Metanephros (tissue), 1 donor: ENCODE results near the gene HSBP1L1. TPM values are rescaled to one million over a fixed set of nuclear protein-coding genes. Genes with fewer than 3 reads are reported as not detected.

Source experiments
- total RNA-seq: library from RNA; depleted of rRNA; stranded (reverse); fragments of >200 nt; gene quantifications from one replicate; pipeline ENCODE4 v1.2.3, GENCODE V29; 2014

Gene HSBP1L1
- total RNA-seq, result 13.0 TPM

GRCh38 chr18:79964330-79965118 is at the start of gene HSBP1L1:
Gene HSBP1L1 (plus strand): TSS chr18:79964643. CDS start chr18:79964736, 93 bp downstream.

DNA sequence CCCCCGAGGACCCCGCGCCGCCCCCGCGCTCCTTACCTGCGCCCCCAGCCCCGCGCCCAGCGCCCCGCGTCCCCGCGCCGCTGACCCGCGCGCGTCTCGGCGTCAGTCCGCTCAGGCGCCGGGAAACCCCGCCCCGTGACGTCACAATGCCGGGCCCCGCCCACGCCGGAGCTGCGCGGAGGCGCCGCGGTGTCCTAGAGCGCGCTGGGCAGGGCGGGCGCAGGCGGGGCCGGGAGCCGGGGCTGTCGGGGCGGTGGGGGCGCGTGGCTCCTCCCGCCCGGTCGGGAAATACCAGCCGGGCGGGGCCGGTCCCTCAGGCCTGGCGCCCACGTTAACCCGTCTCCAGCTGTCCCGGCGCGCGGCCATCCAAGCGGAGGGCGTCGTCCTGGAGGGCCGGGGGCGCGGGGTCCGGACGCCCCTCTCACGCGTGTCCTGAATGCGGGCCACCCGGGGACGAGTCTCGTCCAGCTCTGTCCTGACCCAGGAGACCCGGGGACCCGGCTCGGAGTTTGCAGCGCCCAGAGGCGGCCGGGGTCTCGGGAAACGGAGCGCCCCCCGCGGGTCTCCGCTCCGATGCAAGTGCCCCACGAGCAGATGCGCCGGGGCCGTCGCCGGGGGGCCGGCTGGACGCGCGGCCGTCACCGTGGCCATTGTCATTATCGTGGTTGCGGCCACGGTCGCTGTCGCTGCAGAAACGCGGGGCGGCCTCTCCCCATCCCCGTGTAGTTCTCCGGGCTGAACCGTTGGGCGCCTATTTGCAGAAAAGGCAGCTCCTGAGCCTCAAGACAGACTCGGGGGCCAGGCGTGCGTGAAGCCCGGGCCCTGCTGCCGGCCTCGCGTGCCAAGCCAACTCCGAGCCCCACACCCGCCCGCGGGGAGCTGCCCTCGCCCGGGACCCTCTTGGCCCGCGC is 12.6 kb upstream of the HSBP1L1 start, which contains the start of gene SLC66A2:
Gene SLC66A2 (minus strand): TSS at position 109 of the 911 bp plus-strand sequence. CDS start 727 bp downstream, outside the sequence.

DNA sequence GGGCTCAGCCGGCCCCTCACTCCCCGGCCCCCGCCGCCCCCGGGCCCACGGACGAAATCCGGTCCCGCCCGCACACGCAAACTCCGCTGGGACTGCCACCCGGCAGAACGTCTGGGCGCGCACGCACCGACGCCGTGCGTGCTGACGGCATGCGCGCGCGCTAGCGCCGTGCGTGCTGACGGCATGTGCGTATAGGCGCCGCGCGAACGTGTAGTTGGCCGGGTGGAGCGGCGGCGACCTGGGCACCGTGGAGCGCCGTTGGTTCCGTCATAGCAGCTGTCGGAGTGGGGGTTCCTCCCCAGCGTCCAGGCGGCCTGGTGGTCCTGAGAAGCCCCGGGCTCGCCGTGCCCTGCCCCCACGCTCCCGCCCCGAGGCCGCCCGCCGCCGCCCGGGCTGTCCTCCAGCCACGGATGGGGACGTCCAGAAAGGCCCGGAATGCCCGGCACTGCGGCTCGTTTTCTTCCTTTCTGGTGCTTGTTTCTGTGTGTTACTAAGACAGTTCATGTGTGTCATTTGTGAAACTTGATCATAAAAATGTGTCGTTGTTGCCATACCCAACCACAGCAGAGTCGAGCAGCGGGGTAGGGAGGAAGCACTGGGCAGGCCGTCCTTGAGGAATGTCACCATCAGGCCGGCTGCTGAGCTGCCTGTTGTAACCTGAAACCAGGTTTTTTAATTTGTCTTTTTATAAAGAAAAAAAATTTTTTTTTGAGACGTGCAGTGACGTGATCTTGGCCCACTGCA is 24.2 kb downstream of the HSBP1L1 start, which contains the start of gene TXNL4A:
Gene TXNL4A (minus strand): TSS at position 113 of the 744 bp plus-strand sequence. CDS start 171 bp downstream, outside the sequence.

Other genes starting within 250 kb of the HSBP1L1 start
- gene KCNG2, start 166.7 kb upstream of the HSBP1L1 start, total RNA-seq, result 1.4 TPM
- 34.2 TPM for gene SLC66A2, start 13.0 kb upstream of the HSBP1L1 start, total RNA-seq
- 38.7 TPM for gene TXNL4A, start 23.9 kb downstream of the HSBP1L1 start, total RNA-seq
- 44.6 TPM for gene RBFA, start 69.8 kb downstream of the HSBP1L1 start, total RNA-seq
- gene ADNP2, start 144.6 kb downstream of the HSBP1L1 start, total RNA-seq, result 21.0 TPM